ENCODE data around the gene TMEM14A.

The TMEM14A gene

GRCh38 chr6:52735071-52735470 lies 64.2 kb downstream of the TMEM14A start:
- no peak for TF ChIP-seq CTCF (IDR thresholded peaks at IDR 0.05; ENCODE audit: extremely low read depth, missing control alignments)
- no peak for DNase-seq (ENCODE audit: low spot score)

DNA sequence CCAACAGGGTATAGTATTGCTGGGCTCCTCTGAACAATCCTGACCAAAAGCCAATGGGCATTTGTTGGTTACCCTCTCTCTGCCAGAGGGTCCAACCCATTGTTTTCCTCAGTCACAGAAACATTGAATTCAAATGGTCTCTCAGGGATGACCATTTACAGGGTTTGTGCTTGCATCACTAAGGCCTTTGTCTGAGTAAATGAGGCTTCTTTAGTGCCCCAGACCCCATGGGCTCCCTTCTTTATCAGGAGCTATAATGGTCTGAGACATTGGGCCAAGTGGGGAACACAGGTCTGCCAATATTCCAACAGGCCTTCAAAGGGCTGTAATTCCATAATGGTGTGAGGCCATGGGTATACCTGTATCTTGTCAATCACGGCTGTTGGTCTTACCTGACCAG lies 65.2 kb downstream of the TMEM14A start:
- DNase-seq (ENCODE audit: low spot score), result no peak

More for the DNA sequence above, 65.2 kb downstream of the TMEM14A start:
- no peak for TF ChIP-seq CTCF (IDR thresholded peaks at IDR 0.05; ENCODE audit: extremely low read depth, missing control alignments)

Measured in GM20000 (cell line).